ENCODE measurements around the gene UPK3B.
"Not testable (repeated sequence)": the region's sequence is repeated elsewhere in the genome, so short reads cannot be mapped to it uniquely, and the experiment has no call there.

UPK3B gene

DNA sequence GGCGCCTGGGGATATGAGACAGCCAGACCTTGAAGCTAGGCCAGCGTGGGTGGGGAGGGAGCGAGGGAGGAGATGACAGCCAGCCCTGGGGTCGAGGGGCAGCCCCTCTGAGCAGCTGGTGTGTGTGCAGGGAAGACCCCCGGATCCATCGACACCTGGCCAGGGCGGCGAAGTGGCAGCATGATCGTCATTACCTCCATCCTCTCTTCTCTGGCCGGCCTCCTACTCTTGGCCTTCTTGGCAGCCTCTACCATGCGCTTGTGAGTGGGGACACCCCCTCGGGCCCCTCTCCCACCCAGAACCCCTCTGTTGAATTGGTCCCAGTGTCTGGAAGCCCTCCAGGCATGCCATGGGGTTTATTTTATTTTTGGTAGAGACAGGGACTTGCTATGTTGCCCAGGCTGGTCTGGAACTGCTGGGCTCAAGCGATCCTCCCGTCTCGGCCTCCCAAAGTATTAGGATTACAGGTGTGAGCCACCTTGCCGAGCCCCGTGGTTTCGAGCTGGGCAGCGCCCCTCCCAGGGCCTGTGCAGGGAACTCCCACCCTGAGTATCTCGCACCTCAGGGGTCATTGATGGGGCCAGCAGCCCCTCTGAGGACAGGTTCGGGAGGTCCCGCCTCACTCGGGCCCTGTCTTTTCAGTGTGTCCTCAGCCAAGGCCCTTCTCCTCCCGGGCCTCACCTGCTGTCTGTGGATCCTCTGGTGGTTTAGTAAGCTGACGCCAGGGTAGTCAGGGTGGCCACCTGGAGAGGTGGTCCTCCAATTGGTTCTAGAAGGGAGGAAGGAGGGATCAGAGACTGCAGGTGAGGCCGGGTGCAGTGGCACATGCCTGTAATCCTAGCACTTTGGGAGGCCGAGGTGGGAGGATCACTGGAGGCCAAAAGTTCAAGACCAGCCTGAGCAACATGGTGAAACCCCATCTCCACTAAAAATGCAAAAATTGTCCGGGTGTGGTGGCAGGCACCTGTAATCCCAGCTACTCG is 3.8 kb downstream of the UPK3B start:
- no peak for DNase-seq

DNA sequence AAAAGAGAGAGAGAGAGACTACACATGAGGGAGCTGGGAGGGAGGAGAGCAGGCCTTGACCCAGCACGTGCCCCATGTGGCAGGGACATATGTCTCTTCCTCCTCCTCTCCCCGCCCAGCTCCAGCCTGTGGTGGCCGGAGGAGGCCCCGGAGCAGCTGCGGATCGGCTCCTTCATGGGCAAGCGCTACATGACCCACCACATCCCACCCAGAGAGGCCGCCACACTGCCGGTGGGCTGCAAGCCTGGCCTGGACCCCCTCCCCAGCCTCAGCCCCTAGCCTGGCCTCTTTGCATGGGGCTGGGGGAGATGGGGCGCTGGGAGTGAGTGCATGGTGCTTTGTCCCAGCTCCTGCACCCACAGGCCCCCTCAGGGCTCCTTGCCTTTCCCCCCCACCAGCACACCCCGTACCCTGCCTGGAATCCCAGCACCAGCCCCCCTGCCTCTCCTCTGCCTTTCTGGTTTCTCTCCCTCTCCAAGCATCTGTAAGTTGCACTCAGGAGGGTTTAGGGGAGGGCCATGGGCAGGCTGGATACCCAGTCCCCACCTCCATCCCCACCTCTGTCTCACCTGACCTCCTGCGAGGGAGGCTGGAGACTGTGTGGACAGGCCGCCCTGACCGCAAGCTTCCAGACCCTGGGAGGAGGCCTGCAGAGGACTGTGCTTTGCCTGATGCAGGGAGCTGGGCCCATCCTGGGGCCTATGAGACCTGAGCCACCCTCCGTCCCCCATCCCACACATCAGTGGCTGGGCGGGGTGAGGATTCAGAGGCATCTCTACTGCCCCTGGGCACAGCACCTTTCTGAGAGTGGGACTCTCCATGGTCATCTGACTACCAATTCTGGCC is 4.8 kb downstream of the UPK3B start:
- no peak for DNase-seq

DNA sequence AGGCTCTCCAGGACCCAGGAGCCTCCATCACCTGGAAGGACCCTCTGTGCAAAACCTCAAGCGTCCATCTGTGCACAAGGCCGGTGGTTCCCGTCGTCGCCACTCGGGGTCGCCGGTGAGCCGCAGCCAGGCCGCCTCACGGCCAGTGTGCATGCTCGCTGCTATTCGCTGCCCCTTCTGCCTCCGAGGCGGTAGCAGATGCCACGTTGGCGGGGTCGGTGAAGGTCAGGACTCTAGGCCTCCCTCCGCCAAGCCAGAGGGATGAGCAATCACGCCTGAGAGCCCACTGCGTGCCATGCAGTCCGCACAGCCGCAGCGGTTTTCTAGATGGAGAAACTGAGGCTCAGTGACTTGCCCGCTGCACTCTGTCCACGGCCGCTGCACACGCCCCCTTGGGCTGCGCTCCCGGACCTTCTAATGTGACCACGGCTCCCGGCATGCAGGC is 5.7 kb downstream of the UPK3B start:
- no peak for DNase-seq

DNA sequence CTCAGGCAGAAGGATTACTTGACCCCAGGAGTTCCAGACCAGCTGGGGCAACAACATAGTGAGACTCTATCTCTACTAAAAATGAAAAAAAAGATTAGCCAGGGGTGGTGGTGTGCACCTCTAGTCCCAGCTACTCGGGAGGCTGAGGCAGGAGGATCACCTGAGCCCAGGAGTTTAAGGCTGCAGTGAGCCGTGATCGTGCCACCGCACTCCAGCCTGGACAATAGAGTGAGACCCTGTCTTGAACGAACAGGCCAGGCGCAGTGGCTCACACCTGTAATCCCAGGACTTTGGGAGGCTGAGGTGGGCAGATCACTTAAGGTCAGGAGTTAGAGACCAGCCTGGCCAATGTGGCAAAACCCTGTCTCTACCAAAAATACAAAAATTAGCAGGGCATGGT is 6.6 kb downstream of the UPK3B start:
- DNase-seq = not testable (repeated sequence)

DNA sequence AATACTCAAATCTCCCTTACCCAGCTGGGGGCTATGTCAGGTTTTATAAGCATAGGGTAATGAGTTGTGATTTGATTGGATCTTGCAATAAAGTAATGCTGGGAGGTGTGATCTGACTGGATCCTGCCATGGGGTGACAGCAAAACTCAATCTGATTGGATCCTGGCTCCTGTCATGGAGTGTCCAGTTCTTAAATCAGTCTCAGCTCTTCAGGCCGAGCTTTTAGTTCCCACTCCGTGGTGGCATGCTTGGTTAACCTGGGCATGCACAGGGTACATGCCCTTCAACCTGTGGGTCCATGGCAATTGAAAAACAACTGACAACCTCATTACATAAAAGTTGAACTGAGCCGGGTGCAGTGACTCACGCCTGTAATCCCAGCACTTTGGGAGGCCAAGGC is 15.8 kb downstream of the UPK3B start:
- DNase-seq = not testable (repeated sequence)

DNA sequence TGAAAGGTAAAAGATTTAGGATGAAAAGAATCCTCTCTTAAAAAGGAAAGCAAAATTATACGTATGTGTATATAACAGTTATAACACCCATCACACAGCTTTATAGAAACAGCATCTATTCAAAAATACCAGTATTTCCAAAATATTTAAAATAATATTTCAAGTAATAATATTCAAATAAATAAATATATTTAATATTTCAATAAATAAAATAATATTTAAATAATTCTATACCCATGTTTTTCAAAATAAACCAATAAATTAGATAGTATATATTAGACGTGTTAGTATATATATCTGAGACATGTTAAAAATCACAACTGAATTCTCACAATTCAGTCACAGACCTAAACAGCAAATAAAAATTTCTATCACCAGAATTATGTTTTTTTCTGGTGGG is 21.3 kb downstream of the UPK3B start:
- not testable (repeated sequence) for DNase-seq

DNA sequence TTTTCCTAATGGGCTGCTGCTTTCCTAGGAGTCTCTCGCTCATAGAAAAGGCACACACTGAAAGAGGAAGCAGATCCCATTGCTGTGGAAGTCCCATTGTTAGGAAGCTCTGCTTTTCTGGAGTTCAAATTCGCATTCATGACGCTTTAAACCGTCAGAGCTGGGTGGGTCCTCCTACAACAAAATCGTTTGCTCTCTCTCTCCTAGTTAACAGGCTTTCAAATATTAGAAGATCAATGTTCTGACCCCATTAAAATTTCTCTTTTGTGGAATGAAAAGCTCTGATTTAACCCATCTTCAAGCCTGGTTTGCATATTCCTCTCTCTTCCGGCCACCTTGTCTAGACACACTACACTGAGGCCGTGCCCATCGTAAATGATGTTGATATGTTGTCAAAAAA is 32.8 kb downstream of the UPK3B start, which contains the start of gene SPDYE16:
SPDYE16 (minus strand) TSS at position 101 of the 400 bp plus-strand sequence. CDS start 1,838 bp downstream, outside the sequence.
- DNase-seq = not testable (repeated sequence)

DNA sequence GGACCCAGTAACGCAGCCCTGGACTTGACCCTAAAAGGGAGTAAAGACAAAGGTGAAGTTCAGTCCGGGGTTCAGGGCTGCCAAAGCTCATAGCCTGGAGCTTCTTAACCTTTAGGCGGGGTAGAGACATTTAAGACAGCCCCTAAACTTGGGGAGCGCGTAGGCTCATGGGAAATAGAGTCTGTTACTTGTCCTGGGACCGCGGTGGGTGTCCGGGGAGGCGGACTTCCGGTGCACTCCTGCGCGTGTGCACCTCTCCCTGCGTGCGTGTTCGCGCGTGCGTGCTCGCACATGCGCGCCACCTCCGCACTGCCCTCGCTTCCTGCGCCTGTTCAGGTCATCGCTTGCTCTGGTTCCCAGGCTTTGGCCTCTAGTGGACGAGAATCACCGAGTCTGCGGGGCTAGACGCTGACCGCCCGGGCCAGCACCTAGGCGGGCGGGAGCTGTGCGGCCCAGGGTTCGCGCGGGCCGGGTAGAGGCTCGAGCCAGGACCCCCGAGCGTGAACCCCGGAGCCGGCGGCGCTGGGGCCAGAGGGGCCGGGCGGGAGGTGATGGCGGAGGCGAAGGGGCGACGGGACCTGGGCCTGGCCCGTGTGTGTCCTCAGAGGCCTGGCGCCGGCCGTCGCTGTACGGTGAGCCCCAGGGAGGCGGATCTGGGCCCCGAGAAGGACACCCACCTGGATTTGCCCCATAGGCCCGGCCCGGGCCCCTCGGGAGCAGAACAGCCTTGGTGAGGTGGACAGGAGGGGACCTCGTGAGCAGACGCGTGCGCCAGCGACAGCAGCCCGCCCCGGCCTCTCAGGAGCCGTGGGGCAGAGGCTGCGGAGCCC is 38.9 kb downstream of the UPK3B start:
- peak; percentile 96 for DNase-seq

DNA sequence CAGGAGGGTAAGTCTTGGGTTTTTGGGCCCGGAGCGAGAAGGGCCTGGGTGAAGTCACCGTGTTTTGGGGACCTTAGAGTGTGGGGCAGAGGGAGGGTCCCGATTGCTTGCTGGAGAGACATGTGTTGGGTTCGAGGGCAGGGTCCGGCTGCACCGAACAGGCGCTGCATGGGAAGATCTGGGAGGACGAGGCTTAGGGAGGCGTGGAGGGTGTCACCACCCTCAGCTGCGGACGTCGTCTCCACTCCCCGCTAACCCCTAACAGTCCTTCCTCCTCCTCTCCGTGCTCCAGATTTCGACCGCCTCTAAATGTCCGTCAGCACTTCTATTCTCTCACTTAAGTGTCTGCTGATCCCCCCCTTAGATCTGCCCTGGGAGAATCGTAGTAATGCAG is 39.5 kb downstream of the UPK3B start:
- not testable (repeated sequence) for DNase-seq

DNA sequence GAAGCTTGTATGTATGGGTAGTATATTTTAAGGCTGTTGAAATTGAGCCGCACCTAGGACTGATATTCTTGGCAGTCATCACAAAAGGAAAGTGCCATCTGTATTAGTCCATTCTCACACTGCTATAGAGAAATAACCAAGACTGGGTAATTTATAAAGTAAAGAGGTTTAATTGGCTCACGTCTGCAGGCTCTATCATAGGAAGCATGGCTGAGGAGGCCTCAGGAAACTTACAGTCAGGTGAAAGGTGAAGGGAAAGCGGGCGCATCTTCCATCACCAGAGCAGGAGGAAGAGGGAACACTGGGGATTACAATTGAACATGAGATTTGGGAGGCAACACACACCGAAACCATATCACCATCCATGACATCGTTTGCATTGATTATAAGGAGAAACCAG is 41.6 kb downstream of the UPK3B start:
- not testable (repeated sequence) for DNase-seq

DNA sequence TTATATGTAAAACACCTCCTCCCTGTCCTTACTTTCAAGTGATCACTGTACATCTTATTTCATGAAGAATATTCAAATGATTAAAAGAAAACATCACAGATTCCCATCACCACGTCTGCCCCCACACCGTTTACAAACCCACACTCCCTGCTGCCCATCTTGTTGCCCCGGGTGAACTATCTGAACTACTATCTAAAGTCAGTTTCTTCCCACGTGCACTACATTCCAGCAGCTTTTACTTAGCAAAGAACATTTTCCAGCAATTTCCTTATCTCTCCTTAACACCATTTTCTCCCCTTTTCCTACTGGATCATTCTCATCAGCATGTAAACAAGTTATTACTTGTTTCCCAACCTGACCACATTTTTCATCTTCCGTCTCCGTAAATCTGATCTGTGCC is 49.3 kb downstream of the UPK3B start:
- not testable (repeated sequence) for DNase-seq

DNA sequence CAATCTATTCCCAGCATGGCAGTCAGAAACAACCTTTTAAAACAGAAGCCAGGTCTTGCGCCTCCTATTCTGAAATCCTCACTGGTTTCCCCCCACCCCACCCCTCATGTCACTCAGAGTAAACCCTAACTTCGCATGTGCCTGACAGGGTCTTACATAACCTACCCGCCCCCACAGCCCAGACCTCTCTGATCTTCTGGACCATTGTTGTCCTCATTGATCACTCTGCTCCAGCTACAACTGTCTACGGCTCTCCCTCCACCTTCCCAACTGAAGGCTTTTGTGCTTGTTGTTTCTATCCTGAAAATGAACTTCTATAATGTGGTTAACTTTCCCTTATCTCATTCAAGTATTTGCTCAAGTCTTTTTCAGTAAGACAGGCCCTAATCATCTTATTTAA is 49.8 kb downstream of the UPK3B start:
- DNase-seq = not testable (repeated sequence)

DNA sequence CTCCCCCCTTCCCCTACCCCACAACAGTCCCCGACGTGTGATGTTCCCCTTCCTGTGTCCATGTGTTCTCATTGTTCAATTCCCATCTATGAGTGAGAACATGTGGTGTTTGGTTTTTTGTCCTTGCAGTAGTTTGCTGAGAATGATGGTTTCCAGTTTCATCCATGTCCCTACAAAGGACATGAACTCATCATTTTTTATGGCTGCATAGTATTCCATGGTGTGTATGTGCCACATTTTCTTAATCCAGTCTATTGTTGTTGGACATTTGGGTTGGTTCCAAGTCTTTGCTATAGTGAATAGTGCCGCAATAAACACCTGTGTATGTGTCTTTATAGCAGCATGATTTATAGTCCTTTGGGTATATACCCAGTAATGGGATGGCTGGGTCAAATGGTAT is 51.0 kb downstream of the UPK3B start:
- DNase-seq = not testable (repeated sequence)

DNA sequence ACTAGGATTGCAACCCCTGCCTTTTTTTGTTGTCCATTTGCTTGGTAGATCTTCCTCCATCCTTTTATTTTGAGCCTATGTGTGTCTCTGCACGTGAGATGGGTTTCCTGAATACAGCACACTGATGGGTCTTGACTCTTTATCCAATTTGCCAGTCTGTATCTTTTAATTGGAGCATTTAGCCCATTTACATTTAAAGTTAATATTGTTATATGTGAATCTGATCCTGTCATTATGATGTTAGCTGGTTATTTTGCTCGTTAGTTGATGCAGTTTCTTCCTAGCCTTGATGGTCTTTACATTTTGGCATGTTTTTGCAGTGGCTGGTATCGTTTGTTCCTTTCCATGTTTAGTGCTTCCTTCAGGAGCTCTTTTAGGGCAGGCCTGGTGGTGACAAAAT is 54.6 kb downstream of the UPK3B start:
- not testable (repeated sequence) for DNase-seq

All from GF-D8 (cell line).